GM12878 (cell line): ENCODE measurements around the gene COMMD1.
"Not testable (repeated sequence)": the region's sequence is repeated elsewhere in the genome, so short reads cannot be mapped to it uniquely, and the experiment has no call there.

ENCODE experiments used
- NFYB ChIP-seq: IDR thresholded peaks from 2 replicates; pipeline ENCODE4 v1.6.1; 2011; ENCODE audit warnings: low read depth, mild to moderate bottlenecking, low read length, improper control_type of control experiment, moderate library complexity; ENCODE audit not compliant: insufficient read depth
- NR2C1 ChIP-seq: fragments of 450-650 bp; IDR thresholded peaks from 2 replicates; pipeline ENCODE4 v1.6.1; 2017; ENCODE audit warnings: antibody characterized with exemption, mild to moderate bottlenecking, moderate library complexity
- POLR2A ChIP-seq: IDR thresholded peaks from 2 replicates; pipeline ENCODE4 v1.6.1; 2011; ENCODE audit warnings: low read depth, mild to moderate bottlenecking, low read length
- USF2 ChIP-seq: IDR thresholded peaks from 2 replicates; pipeline ENCODE4 v1.6.1; 2011; ENCODE audit warnings: low read depth, low read length, improper control_type of control experiment, borderline replicate concordance
- ZBTB33 ChIP-seq: fragments of 450-650 bp; IDR thresholded peaks from 2 replicates; pipeline ENCODE4 v1.6.1; 2017; ENCODE audit warnings: mild to moderate bottlenecking
- TF ChIP-seq, protein P1 (sequence below): fragments of 450-650 bp; IDR thresholded peaks from 2 replicates; pipeline ENCODE4 v1.6.1; 2017; ENCODE audit warnings: mild to moderate bottlenecking, moderate library complexity

DNA sequence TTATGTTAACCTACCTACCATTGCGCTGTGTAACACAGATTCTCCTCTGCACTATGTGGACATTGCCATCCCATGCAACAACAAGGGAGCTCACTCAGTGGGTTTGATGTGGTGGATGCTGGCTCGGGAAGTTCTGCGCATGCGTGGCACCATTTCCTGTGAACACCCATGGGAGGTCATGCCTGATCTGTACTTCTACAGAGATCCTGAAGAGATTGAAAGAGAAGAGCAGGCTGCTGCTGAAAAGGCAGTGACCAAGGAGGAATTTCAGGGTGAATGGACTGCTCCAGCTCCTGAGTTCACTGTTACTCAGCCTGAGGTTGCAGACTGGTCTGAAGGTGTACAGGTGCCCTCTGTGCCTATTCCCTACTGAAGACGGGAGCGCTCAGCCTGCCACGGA lies 241.3 kb downstream of the COMMD1 start:
- TF ChIP-seq ZBTB33, NR2C1, USF2, NFYB, POLR2A: not testable (repeated sequence)
- TF ChIP-seq, protein P1, sequence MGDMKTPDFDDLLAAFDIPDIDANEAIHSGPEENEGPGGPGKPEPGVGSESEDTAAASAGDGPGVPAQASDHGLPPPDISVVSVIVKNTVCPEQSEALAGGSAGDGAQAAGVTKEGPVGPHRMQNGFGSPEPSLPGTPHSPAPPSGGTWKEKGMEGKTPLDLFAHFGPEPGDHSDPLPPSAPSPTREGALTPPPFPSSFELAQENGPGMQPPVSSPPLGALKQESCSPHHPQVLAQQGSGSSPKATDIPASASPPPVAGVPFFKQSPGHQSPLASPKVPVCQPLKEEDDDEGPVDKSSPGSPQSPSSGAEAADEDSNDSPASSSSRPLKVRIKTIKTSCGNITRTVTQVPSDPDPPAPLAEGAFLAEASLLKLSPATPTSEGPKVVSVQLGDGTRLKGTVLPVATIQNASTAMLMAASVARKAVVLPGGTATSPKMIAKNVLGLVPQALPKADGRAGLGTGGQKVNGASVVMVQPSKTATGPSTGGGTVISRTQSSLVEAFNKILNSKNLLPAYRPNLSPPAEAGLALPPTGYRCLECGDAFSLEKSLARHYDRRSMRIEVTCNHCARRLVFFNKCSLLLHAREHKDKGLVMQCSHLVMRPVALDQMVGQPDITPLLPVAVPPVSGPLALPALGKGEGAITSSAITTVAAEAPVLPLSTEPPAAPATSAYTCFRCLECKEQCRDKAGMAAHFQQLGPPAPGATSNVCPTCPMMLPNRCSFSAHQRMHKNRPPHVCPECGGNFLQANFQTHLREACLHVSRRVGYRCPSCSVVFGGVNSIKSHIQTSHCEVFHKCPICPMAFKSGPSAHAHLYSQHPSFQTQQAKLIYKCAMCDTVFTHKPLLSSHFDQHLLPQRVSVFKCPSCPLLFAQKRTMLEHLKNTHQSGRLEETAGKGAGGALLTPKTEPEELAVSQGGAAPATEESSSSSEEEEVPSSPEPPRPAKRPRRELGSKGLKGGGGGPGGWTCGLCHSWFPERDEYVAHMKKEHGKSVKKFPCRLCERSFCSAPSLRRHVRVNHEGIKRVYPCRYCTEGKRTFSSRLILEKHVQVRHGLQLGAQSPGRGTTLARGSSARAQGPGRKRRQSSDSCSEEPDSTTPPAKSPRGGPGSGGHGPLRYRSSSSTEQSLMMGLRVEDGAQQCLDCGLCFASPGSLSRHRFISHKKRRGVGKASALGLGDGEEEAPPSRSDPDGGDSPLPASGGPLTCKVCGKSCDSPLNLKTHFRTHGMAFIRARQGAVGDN: not testable (repeated sequence)
